Esophagus squamous epithelium (tissue), 4 donors: Measurements from ENCODE around the gene PIBF1.

Experiments used
- CTCF ChIP-seq, 6 experiments: fragments of 450-650 bp in 4 of 6; fragments of 200-600 bp in 2 of 6; sonication (generic) in 2 of 6; IDR thresholded peaks; one replicate each; pipeline ENCODE4 v1.5.1; 2016 to 2019; ENCODE audit warnings: antibody characterized with exemption in 6 of 6, mild to moderate bottlenecking in 4 of 6, moderate library complexity in 4 of 6
- POLR2A ChIP-seq, 4 donors: fragments of 450-650 bp; IDR thresholded peaks; one replicate each; pipeline ENCODE4 v1.6.1; 2017; ENCODE audit warnings: antibody characterized with exemption in 4 of 4, mild to moderate bottlenecking in 4 of 4, moderate library complexity in 3 of 4

DNA sequence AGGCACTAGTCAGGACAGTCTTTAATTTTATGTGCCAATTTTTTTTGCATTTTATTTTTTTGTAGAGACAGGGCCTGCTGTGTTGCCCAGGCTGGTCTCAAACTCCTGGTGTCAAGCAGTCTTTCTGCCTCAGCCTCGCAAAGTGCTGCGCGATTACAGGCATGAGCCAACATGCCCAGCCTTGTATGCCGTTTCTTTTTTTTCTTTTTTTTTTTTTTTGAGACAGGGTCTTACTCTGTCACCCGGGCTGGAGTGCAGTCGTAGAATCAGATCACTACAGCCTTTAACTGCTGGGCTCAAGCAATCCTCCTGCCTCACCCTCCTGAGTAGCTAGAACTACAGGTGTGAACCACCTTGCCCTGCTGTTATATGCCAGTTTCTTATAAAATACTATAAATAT is 27.8 kb upstream of the PIBF1 start:
- TF ChIP-seq POLR2A (IDR thresholded peaks at IDR 0.05) (no peak), CTCF (IDR thresholded peaks at IDR 0.05) (no peak)
